Measurements from ENCODE around the gene SSC5D. TPM values are rescaled to one million over a fixed set of nuclear protein-coding genes. Genes with fewer than 3 reads are reported as not detected.
A peak's percentile ranks its signal among the peaks of the same experiment; 100 is the strongest.

Gene SSC5D
- total RNA-seq, 1 experiment from 2014 or later, result 3.2 TPM

DNA sequence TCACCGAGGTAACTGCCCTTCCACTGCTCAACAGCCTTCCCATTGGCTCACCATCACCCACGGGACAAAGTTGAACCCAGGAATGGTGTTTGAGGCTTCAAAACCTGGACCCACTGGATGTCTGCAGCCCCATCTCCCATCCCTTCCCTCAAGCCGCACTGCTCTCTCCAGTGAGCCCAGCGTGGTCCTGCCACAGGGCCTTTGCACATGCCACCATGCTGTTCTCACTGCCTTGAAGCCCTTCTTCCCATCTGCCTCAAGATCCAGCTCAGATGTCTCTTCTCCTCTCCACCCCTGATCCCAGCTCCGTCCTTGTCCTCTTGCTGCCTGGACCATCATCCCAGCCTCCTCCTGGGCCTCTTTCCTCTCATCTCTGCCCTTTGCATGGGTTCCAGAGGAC, 49.2 kb upstream of the SSC5D start:
- no peak overlapping the region for H3K18ac ChIP-seq (ENCODE audit: insufficient read length, low read depth, low read length)
- H3K4me1 ChIP-seq (ENCODE audit: insufficient read depth, low read length), result 0 out of 2 replicates have a peak, but pooled peaks cover 2% of the 10 kb centered on the region
- H2BK20ac ChIP-seq (ENCODE audit: low read depth, low read length, poor library complexity, severe bottlenecking), result no peak overlapping the region
- H3K4ac ChIP-seq (ENCODE audit: low read depth, low read length), result no peak overlapping the region
- no CpG with 5 or more reads among the region's 5 CpGs for WGBS (ENCODE audit: extremely low coverage, insufficient read length, low lambda C conversion rate)
- no peak overlapping the region for H4K5ac ChIP-seq (ENCODE audit: insufficient read length, low read depth, low read length)
- H4K20me1 ChIP-seq (ENCODE audit: control insufficient read depth, insufficient read depth, insufficient read length), result no peaks in the 10 kb centered on the region
- Mint-ChIP-seq H3K27me3 (ENCODE audit: low read depth) (peaks cover 52% of the 10 kb centered on the region), H3K36me3 (ENCODE audit: insufficient read depth in 1 of 3, low read depth in 3 of 3) (no peaks in the 10 kb centered on the region; a peak in 1 of 7 replicates), H3K9me3 (peaks cover 0 to 5% of the 10 kb centered on the region in 2 experiments; a peak in 2 of 5 replicates), H3K27ac (no peak overlapping the region), H3K4me1 (peaks cover 11 to 28% of the 10 kb centered on the region in 2 experiments), H3K4me3 (peak overlapping the region in 1 of 2 experiments; percentile 48; a peak in 1 of 5 replicates)
- no peak overlapping the region for H2BK15ac ChIP-seq (ENCODE audit: low read depth, low read length)
- no peak overlapping the region for H2BK5ac ChIP-seq (ENCODE audit: insufficient read length, low read length)
- H3K9ac ChIP-seq (ENCODE audit: extremely low read depth, insufficient read length, low read length), result no peak overlapping the region
- no peak overlapping the region for H3T11ph ChIP-seq (ENCODE audit: low read length)
- no peak overlapping the region for H2BK12ac ChIP-seq (ENCODE audit: insufficient read length, low read depth, low read length)
- H3K79me1 ChIP-seq (ENCODE audit: insufficient read depth, low read depth, low read length, poor library complexity, severe bottlenecking), result no peaks in the 10 kb centered on the region
- no peak overlapping the region for H4K91ac ChIP-seq (ENCODE audit: insufficient read length, low read depth, low read length)
- peaks cover 24% of the 10 kb centered on the region for H3K23me2 ChIP-seq (ENCODE audit: insufficient read length, low read depth, low read length, poor library complexity, severe bottlenecking)
- DNase-seq, result no peak
- no peak overlapping the region for H2AFZ ChIP-seq (ENCODE audit: low read length)
- H3K27ac ChIP-seq (ENCODE audit: insufficient read length, low read depth, low read length), result no peak overlapping the region
- no peak overlapping the region for H3K14ac ChIP-seq (ENCODE audit: insufficient read depth, low read length)
- TF ChIP-seq CTCF (conservative IDR thresholded peaks at IDR 0.05), result no peak
- H4K8ac ChIP-seq (replicated peaks; ENCODE audit: insufficient read length, low read depth, low read length), result no peak overlapping the region
- no peaks in the 10 kb centered on the region for H3K9me3 ChIP-seq (ENCODE audit: control insufficient read depth, low read depth, low read length)
- H3K56ac ChIP-seq (ENCODE audit: insufficient read length, low read depth, low read length), result no peak overlapping the region
- no peaks in the 10 kb centered on the region for H3K79me2 ChIP-seq (ENCODE audit: insufficient read depth, low read length)
- no peak overlapping the region for H3K4me2 ChIP-seq (ENCODE audit: insufficient read depth, insufficient read length, low read length)
- no peak overlapping the region for H3K23ac ChIP-seq (ENCODE audit: insufficient read length, low read depth, low read length)
- H3K27me3 ChIP-seq (ENCODE audit: insufficient read depth, low read length), result peaks cover 17% of the 10 kb centered on the region
- no peak overlapping the region for H2BK120ac ChIP-seq (ENCODE audit: low read depth, low read length, poor library complexity, severe bottlenecking)
- no peak overlapping the region for H2AK5ac ChIP-seq (ENCODE audit: insufficient read length, low read length)

All from H9 (cell line).